GM19467 (cell line): ENCODE measurements around the gene PADI3.
"Not testable (repeated sequence)": the region's sequence is repeated elsewhere in the genome, so short reads cannot be mapped to it uniquely, and the experiment has no call there.

ENCODE experiments used
- ATAC-seq: cut with Tn5 transposase; IDR thresholded peaks from one replicate; pipeline ENCODE4 v1.9.1; 2021; ENCODE audit warnings: mild to moderate bottlenecking, moderate library complexity; ENCODE audit not compliant: unreplicated experiment

The PADI3 gene

GRCh38 chr1:17239420-17239819 is 9.5 kb upstream of the PADI3 start:
- no peak for ATAC-seq

GRCh38 chr1:17241011-17241779 is 7.7 kb upstream of the PADI3 start:
- not testable (repeated sequence) for ATAC-seq

- not testable (repeated sequence) for ATAC-seq
These were observed 7.2 kb upstream of the PADI3 start for GRCh38 chr1:17241780-17242074.

GRCh38 chr1:17243274-17243673 is 5.6 kb upstream of the PADI3 start:
- no peak for ATAC-seq

GRCh38 chr1:17244821-17245740 is 3.8 kb upstream of the PADI3 start:
- no peak for ATAC-seq

GRCh38 chr1:17245816-17246325 is 3.0 kb upstream of the PADI3 start:
- no peak for ATAC-seq

GRCh38 chr1:17246971-17247370 is 1.9 kb upstream of the PADI3 start:
- no peak for ATAC-seq

- no peak for ATAC-seq
These were observed 1.7 kb downstream of the PADI3 start for GRCh38 chr1:17250601-17251000.

GRCh38 chr1:17251246-17251645 is 2.3 kb downstream of the PADI3 start:
- ATAC-seq: no peak

GRCh38 chr1:17251701-17252376 is 2.9 kb downstream of the PADI3 start:
- ATAC-seq: no peak

- ATAC-seq: no peak
These were observed 6.4 kb downstream of the PADI3 start for GRCh38 chr1:17255336-17255735.

- no peak for ATAC-seq
These were observed 9.3 kb downstream of the PADI3 start for GRCh38 chr1:17258116-17258757.

- ATAC-seq: no peak
These were observed 9.8 kb downstream of the PADI3 start for GRCh38 chr1:17258758-17259130.

GRCh38 chr1:17259233-17259873 is 10.5 kb downstream of the PADI3 start:
- ATAC-seq: no peak

GRCh38 chr1:17260264-17260663 is 11.4 kb downstream of the PADI3 start:
- no peak for ATAC-seq

- no peak for ATAC-seq
These were observed 11.8 kb downstream of the PADI3 start for GRCh38 chr1:17260738-17261137.

GRCh38 chr1:17263936-17264335 is 15.0 kb downstream of the PADI3 start:
- ATAC-seq: no peak

- ATAC-seq: no peak
These were observed 15.6 kb downstream of the PADI3 start for GRCh38 chr1:17264470-17264869.

- no peak for ATAC-seq
These were observed 16.3 kb downstream of the PADI3 start for GRCh38 chr1:17265162-17265561.

GRCh38 chr1:17265950-17266349 is 17.1 kb downstream of the PADI3 start:
- ATAC-seq: no peak
